Measurements from ENCODE around the gene CES3. TPM values are rescaled to one million over a fixed set of nuclear protein-coding genes. Genes with fewer than 3 reads are reported as not detected.
"Not testable (repeated sequence)": the region's sequence is repeated elsewhere in the genome, so short reads cannot be mapped to it uniquely, and the experiment has no call there.

CES3 gene
- total RNA-seq, 1 experiment from 2014 or later, result 0.75 TPM

GRCh38 chr16:66968847-66969246, 7.8 kb downstream of the CES3 start:
- DNase-seq (ENCODE audit: low read depth), result no peak

- DNase-seq (ENCODE audit: low read depth), result no peak
These were observed 10.0 kb downstream of the CES3 start for GRCh38 chr16:66970775-66971720.

- no peak for DNase-seq (ENCODE audit: low read depth)
These were observed 11.9 kb downstream of the CES3 start for GRCh38 chr16:66972983-66973382.

GRCh38 chr16:66973716-66974115, 12.7 kb downstream of the CES3 start:
- no peak for DNase-seq (ENCODE audit: low read depth)

- DNase-seq (ENCODE audit: low read depth), result not testable (repeated sequence)
These were observed 13.3 kb downstream of the CES3 start for GRCh38 chr16:66974156-66974931.

GRCh38 chr16:66974932-66975246, 13.8 kb downstream of the CES3 start:
- DNase-seq (ENCODE audit: low read depth), result not testable (repeated sequence)

GRCh38 chr16:66975302-66975893, 14.3 kb downstream of the CES3 start:
- no peak for DNase-seq (ENCODE audit: low read depth)

GRCh38 chr16:66976746-66977145, 15.7 kb downstream of the CES3 start:
- DNase-seq (ENCODE audit: low read depth), result no peak

- peak; percentile 72 for DNase-seq (ENCODE audit: low read depth)
These were observed 16.5 kb downstream of the CES3 start for GRCh38 chr16:66977341-66978113.

GRCh38 chr16:66979011-66979717, 18.1 kb downstream of the CES3 start:
- DNase-seq (ENCODE audit: low read depth), result peak; percentile 17

- no peak for DNase-seq (ENCODE audit: low read depth)
These were observed 22.0 kb downstream of the CES3 start for GRCh38 chr16:66983033-66983432.

GRCh38 chr16:66984892-66985311, 23.8 kb downstream of the CES3 start:
- no peak for DNase-seq (ENCODE audit: low read depth)

GRCh38 chr16:66986559-66986958, 25.5 kb downstream of the CES3 start:
- no peak for DNase-seq (ENCODE audit: low read depth)

- peak; percentile 33 for DNase-seq (ENCODE audit: low read depth)
These were observed 27.2 kb downstream of the CES3 start, which contains the start of gene CES4A for GRCh38 chr16:66988197-66988788. Gene CES4A (plus strand): TSS chr16:66988589. CDS start chr16:66988773, 184 bp downstream.

- no peak for DNase-seq (ENCODE audit: low read depth)
These were observed 30.5 kb downstream of the CES3 start for GRCh38 chr16:66991545-66992077.

- DNase-seq (ENCODE audit: low read depth), result not testable (repeated sequence)
These were observed 32.5 kb downstream of the CES3 start for GRCh38 chr16:66993558-66993957.

- DNase-seq (ENCODE audit: low read depth), result peak; percentile 85
These were observed 35.4 kb downstream of the CES3 start for GRCh38 chr16:66996324-66996982.

- DNase-seq (ENCODE audit: low read depth), result no peak
These were observed 35.9 kb downstream of the CES3 start for GRCh38 chr16:66996983-66997358.
